NCI-H460 (cell line): ENCODE results near the gene KLHL6. TPM values are rescaled to one million over a fixed set of nuclear protein-coding genes. Genes with fewer than 3 reads are reported as not detected.
"Not testable (repeated sequence)": the region's sequence is repeated elsewhere in the genome, so short reads cannot be mapped to it uniquely, and the experiment has no call there.

Experiments
- DNase-seq: peaks from one replicate; pipeline ENCODE4 v3.0.0-alpha.2; 2016; ENCODE audit warnings: low read depth; ENCODE audit errors: extremely low read depth
- polyA plus RNA-seq: library from polyadenylated mRNA; depleted of rRNA; stranded (reverse); fragments of >200 nt; gene quantifications from 2 replicates; pipeline ENCODE4 v1.2.3, GENCODE V29; 2014; cell fraction: nucleus; rRNA removed
- total RNA-seq: library from RNA; depleted of rRNA; stranded (reverse); fragments of >200 nt; shearing (Covaris generic); gene quantifications from 2 replicates; pipeline ENCODE4 v1.2.3, GENCODE V29; 2014; rRNA removed

KLHL6 gene
- not detected in 2 replicates for total RNA-seq
- not detected in 2 replicates for polyA plus RNA-seq

GRCh38 chr3:183555541-183556081 is at the start of gene KLHL6:
TSS of gene KLHL6 (minus strand) at chr3:183555706. CDS start at chr3:183555653, 53 bp downstream.
- DNase-seq: no peak

- no peak for DNase-seq
Measured at GRCh38 chr3:183597959-183598358, 42.5 kb upstream of the KLHL6 start.

GRCh38 chr3:183594636-183595035 is 39.1 kb upstream of the KLHL6 start:
- DNase-seq: no peak

GRCh38 chr3:183592821-183593220 is 37.3 kb upstream of the KLHL6 start:
- no peak for DNase-seq

GRCh38 chr3:183591881-183592521 is 36.5 kb upstream of the KLHL6 start:
- DNase-seq: no peak

- DNase-seq: no peak
Measured at GRCh38 chr3:183590442-183590841, 34.9 kb upstream of the KLHL6 start.

GRCh38 chr3:183587336-183587735 is 31.8 kb upstream of the KLHL6 start:
- DNase-seq: no peak

GRCh38 chr3:183586477-183586876 is 31.0 kb upstream of the KLHL6 start:
- DNase-seq: no peak

GRCh38 chr3:183584914-183585280 is 29.4 kb upstream of the KLHL6 start:
- no peak for DNase-seq

- no peak for DNase-seq
Measured at GRCh38 chr3:183584246-183584913, 28.9 kb upstream of the KLHL6 start.

- DNase-seq: no peak
Measured at GRCh38 chr3:183583331-183584245, 28.1 kb upstream of the KLHL6 start.

GRCh38 chr3:183582161-183582560 is 26.7 kb upstream of the KLHL6 start:
- DNase-seq: no peak

- DNase-seq: no peak
Measured at GRCh38 chr3:183581496-183582155, 26.1 kb upstream of the KLHL6 start.

- DNase-seq: no peak
Measured at GRCh38 chr3:183579967-183580900, 24.7 kb upstream of the KLHL6 start.

GRCh38 chr3:183578179-183578578 is 22.7 kb upstream of the KLHL6 start:
- DNase-seq: no peak

- DNase-seq: no peak
Measured at GRCh38 chr3:183577346-183577745, 21.8 kb upstream of the KLHL6 start.

- no peak for DNase-seq
Measured at GRCh38 chr3:183576487-183577107, 21.1 kb upstream of the KLHL6 start.

- no peak for DNase-seq
Measured at GRCh38 chr3:183572935-183573334, 17.4 kb upstream of the KLHL6 start.

GRCh38 chr3:183570191-183570590 is 14.7 kb upstream of the KLHL6 start:
- DNase-seq: not testable (repeated sequence)
